Heart left ventricle (tissue), 16 donors: ENCODE data around the gene SPAG9. TPM values are rescaled to one million over a fixed set of nuclear protein-coding genes. Genes with fewer than 3 reads are reported as not detected.

Source experiments
- ATAC-seq, 4 donors: fragments of 200-7000 bp; cut with Tn5 transposase; one replicate each; pipeline ENCODE4 v1.9.1; 2020 to 2022; ENCODE audit warnings: moderate library complexity in 4 of 4, mild to moderate bottlenecking in 3 of 4, moderate number of reproducible peaks in 1 of 4
- DNase-seq, 5 donors: peaks; one replicate each; pipeline ENCODE4 v3.0.0-alpha.2; 2020
- H3K27ac ChIP-seq, 12 donors: fragments of 200-600 bp; sonication (generic) in 4 of 12; one replicate each; pipeline versions ENCODE4 v1.5.0 to v1.8.0; 2016 to 2022; ENCODE audit warnings: mild to moderate bottlenecking in 2 of 12
- H3K27me3 ChIP-seq, 9 donors: fragments of 200-600 bp; sonication (generic) in 2 of 9; one replicate each; pipeline versions ENCODE4 v1.5.1 to v1.8.0; 2016 to 2022; ENCODE audit warnings: mild to moderate bottlenecking in 3 of 9
- H3K36me3 ChIP-seq, 9 donors: fragments of 200-600 bp; sonication (generic) in 2 of 9; one replicate each; pipeline versions ENCODE4 v1.5.0 to v1.8.0; 2018 to 2022; ENCODE audit warnings: mild to moderate bottlenecking in 2 of 9
- H3K4me1 ChIP-seq, 12 donors: fragments of 200-600 bp; sonication (generic) in 4 of 12; one replicate each; pipeline versions ENCODE4 v1.5.0 to v1.8.0; 2016 to 2022; ENCODE audit warnings: mild to moderate bottlenecking in 3 of 12
- H3K4me3 ChIP-seq, 12 donors: fragments of 200-600 bp; sonication (generic) in 4 of 12; one replicate each; pipeline versions ENCODE4 v1.5.0 to v1.8.0; 2017 to 2022; ENCODE audit warnings: mild to moderate bottlenecking in 9 of 12, moderate library complexity in 4 of 12
- H3K9me3 ChIP-seq, 12 donors: fragments of 200-600 bp; sonication (generic) in 4 of 12; one replicate each; pipeline versions ENCODE4 v1.5.0 to v1.8.0; 2016 to 2022; ENCODE audit warnings: mild to moderate bottlenecking in 1 of 12
- POLR2A ChIP-seq, 2 donors: fragments of 450-650 bp; IDR thresholded peaks; one replicate each; pipeline ENCODE4 v1.6.1; 2017; ENCODE audit warnings: antibody characterized with exemption in 2 of 2, mild to moderate bottlenecking in 2 of 2, moderate library complexity in 2 of 2
- WGBS, 4 donors: extraction: QIAGEN DNeasy Blood & Tissue Kit in 2 of 4; methylation state at CpG; one replicate each; pipeline versions ENCODE4 v1.1.5 to v1.1.7; 2013 to 2018; 5-methylcytosine and 5-hydroxymethylcytosine counted together
- intact Hi-C, 10 donors: fragments of 100-400 bp; cut with DNase I; formaldehyde crosslinking; loops; one replicate each; pipeline versions ENCODE4 v1.11.1 to v1.14.2; 2022
- polyA plus RNA-seq, 2 donors: library from polyadenylated mRNA; stranded (reverse); fragments of 200-250 nt; gene quantifications; one replicate each; pipeline ENCODE4 v1.2.3, GENCODE V29; 2013
- total RNA-seq, 9 donors: library from RNA; depleted of rRNA in 2 of 9; stranded (reverse); fragments of >200 nt in 2 of 9; fragmentation: NEBNext Ultra II Directional in 3 of 9; extraction: Animal tissue kit (Norgen Biotek cat#: 25700) in 3 of 9; gene quantifications; one replicate each; pipeline versions ENCODE4 v1.1.0 to v1.2.4, GENCODE V29; 2016 to 2023
- TF ChIP-seq, protein P1 (sequence below), 12 donors: fragments of 200-600 bp; sonication (generic) in 4 of 12; IDR thresholded peaks; one replicate each; pipeline versions ENCODE4 v1.5.0 to v1.8.0; 2018 to 2022; ENCODE audit warnings: antibody characterized with exemption in 12 of 12, mild to moderate bottlenecking in 5 of 12
- donor health status: ischemic (EF 13 %, LVEDD 7.1; RV severe dilation, severe dysfunction).
- donor health status: healthy with polysubstance abuse.
- donor health status: DM: no; HTN: yes; CAD: no.
- donor health status: DM: no; HTN: no; CAD: no.
- donor health status: ischemic (EF 25% LVEDD 6.9; RV normal size, moderate dysfunction).
- donor health status: ischemic (EF 25% LVEDD 5.7; RV mildly dilated, moderate dysfunction).
- donor health status: healthy.
- donor health status: DM: yes; HTN: yes; CAD: no.
- donor health status: ischemic (EF 35%, LVEDD 5.7; RV mildly dilated, moderate dysfunction).
- donor health status: nonischemic (EF 11% LVEDD 7.7; RV severe dilation, severe dysfunction).
- donor health status: DM: yes; HTN: yes; CAD: no.
- donor health status: PGD.
- donor health status: ischemic (EF 29% LVEDD 5.4; RV normal size, mild dysfunction).
- donor health status: nonischemic (EF 23%, LVEDD 6.1; RV moderate dilation, normal function).

The SPAG9 gene
- total and polyA plus RNA-seq, 11 donors: 15.9 to 65.4 (median 52.9) TPM

DNA sequence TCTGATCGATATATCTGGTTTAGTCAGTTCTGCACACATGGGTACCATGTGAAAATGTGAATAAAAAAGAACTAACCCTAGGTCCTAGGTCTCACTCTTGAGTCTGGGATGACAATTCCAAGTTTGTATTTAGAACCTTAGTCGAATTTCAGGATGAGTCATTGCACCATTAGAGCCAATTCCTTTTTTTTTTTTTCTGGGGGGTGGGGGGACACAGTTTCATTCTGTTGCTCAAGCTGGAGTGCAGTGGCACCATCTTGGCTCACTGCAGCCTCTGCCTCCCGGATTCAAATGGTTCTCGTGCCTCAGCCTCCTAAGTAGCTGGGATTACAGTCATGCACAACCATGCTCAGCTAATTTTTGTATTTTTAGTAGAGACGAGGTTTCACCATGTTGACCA is 41.6 kb downstream of the SPAG9 start:
- no peak overlapping the region for H3K4me3 ChIP-seq
- WGBS, 4 donors: 80 to 87% (median 82%) methylated on average over 5 of the region's 5 CpGs

DNA sequence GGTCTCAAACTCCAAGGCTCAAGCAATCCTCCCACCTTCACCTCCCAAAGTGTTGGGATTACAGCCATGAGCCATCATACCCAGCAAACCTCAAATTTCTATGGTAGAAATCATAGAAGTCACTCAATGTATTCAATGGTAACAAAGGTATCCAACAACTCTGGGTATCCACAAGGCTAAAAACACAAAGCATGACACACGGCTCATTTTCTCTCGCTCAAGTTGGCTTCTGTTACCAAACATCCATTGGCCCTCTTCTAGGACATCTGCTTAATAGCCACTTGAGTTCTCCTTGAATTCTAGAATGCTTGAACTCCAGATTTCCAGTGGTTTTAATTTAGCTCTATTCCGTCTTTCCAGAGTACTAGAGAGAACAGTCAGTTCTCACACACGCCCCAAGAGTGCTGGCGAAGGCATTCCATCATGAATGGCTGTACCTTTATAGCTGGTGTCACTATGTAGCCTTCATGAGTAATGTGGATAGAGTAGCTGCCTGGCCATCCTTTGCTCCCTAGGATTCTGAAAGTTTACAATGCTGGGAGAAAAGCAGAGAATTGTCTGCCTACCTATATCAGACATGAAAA is 42.6 kb downstream of the SPAG9 start:
- Histone ChIP-seq H3K27me3 (no peaks in the 10 kb centered on the region), H3K9me3 (no peaks in the 10 kb centered on the region), H3K4me3 (no peak overlapping the region), H3K4me1 (peaks cover 0 to 5% (median 0%) of the 10 kb centered on the region in 12 donors), H3K36me3 (peaks cover 0 to 50% (median 35%) of the 10 kb centered on the region in 9 donors), H3K27ac (no peak overlapping the region)
- intact Hi-C loops: no loop called here
- ATAC-seq (peak in 1 of 4 donors; percentile 39), DNase-seq (no peak)
- 80 to 90% (median 86%) methylated on average over 5 of the region's 5 CpGs for WGBS, 4 donors
- no peak for TF ChIP-seq POLR2A (IDR thresholded peaks at IDR 0.05)
- TF ChIP-seq, protein P1, sequence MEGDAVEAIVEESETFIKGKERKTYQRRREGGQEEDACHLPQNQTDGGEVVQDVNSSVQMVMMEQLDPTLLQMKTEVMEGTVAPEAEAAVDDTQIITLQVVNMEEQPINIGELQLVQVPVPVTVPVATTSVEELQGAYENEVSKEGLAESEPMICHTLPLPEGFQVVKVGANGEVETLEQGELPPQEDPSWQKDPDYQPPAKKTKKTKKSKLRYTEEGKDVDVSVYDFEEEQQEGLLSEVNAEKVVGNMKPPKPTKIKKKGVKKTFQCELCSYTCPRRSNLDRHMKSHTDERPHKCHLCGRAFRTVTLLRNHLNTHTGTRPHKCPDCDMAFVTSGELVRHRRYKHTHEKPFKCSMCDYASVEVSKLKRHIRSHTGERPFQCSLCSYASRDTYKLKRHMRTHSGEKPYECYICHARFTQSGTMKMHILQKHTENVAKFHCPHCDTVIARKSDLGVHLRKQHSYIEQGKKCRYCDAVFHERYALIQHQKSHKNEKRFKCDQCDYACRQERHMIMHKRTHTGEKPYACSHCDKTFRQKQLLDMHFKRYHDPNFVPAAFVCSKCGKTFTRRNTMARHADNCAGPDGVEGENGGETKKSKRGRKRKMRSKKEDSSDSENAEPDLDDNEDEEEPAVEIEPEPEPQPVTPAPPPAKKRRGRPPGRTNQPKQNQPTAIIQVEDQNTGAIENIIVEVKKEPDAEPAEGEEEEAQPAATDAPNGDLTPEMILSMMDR (IDR thresholded peaks at IDR 0.05): no peak

More for the DNA sequence above, 41.6 kb downstream of the SPAG9 start:
- intact Hi-C loops: no loop called here
- Histone ChIP-seq H3K36me3 (peaks cover 0 to 50% (median 35%) of the 10 kb centered on the region in 9 donors), H3K27me3 (no peaks in the 10 kb centered on the region), H3K4me1 (peaks cover 0 to 5% (median 0%) of the 10 kb centered on the region in 12 donors), H3K27ac (peak overlapping the region in 1 of 12 donors; percentile 28), H3K9me3 (no peaks in the 10 kb centered on the region)
- no peak for DNase-seq
- TF ChIP-seq POLR2A (IDR thresholded peaks at IDR 0.05): no peak
- TF ChIP-seq, protein P1 (IDR thresholded peaks at IDR 0.05): no peak
- ATAC-seq: no peak

DNA sequence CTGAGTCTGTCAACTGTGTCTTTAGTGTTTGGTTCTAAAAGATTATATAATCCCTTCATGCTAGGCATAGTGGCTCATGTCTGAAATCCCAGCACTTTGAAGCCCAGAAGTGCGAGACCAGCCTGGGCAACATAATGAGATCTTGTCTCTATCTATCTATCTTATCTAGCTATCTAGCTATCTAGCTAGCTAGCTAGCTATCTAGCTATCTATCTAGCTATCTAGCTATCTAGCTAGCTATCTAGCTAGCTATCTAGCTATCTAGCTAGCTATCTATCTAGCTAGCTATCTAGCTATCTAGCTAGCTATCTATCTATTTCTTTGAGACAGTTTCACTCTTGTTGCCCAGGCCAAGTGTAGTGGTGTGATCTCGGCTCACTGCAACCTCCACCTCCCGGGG is 43.8 kb downstream of the SPAG9 start:
- no peak for ATAC-seq
- Histone ChIP-seq H3K27ac (no peak overlapping the region), H3K4me1 (peaks cover 0 to 8% (median 0%) of the 10 kb centered on the region in 12 donors), H3K4me3 (no peak overlapping the region), H3K9me3 (no peaks in the 10 kb centered on the region), H3K36me3 (peaks cover 0 to 50% (median 35%) of the 10 kb centered on the region in 9 donors), H3K27me3 (no peaks in the 10 kb centered on the region)
- no peak for TF ChIP-seq POLR2A (IDR thresholded peaks at IDR 0.05)
- TF ChIP-seq, protein P1 (IDR thresholded peaks at IDR 0.05): no peak
- intact Hi-C loops: no loop called here
- no peak for DNase-seq
- 94 to 97% (median 95%) methylated on average over 3 of the region's 3 CpGs for WGBS, 4 donors

DNA sequence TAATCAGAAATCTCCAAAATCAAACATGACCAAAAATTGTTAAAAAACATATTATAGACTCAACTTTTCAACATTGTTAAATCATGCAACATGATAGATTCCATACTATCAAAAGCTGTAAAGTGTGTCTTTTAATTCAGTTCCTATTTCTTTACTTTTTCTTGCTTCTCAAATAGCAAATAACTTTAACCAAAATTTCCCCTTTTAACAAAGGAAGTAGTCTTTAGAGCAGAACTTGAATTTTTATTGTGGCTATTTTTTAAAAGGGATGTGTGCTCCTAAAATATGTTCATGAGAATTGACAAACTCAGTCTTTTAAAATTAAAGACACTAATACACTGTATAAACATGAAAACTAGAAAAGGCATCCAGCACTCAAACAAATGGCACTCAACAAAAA is 49.1 kb downstream of the SPAG9 start:
- Histone ChIP-seq H3K27ac (peak overlapping the region in 1 of 12 donors; percentile 17), H3K4me1 (peaks cover 0 to 21% (median 0%) of the 10 kb centered on the region in 12 donors), H3K4me3 (no peak overlapping the region), H3K9me3 (no peaks in the 10 kb centered on the region), H3K36me3 (peaks cover 0 to 20% (median 8%) of the 10 kb centered on the region in 9 donors), H3K27me3 (no peaks in the 10 kb centered on the region)
- ATAC-seq: no peak
- intact Hi-C loops: no loop called here
- no peak for TF ChIP-seq POLR2A (IDR thresholded peaks at IDR 0.05)
- TF ChIP-seq, protein P1 (IDR thresholded peaks at IDR 0.05): no peak
- DNase-seq: no peak
